PC-3 (cell line): ENCODE data around the gene CMTM8. TPM values are rescaled to one million over a fixed set of nuclear protein-coding genes. Genes with fewer than 3 reads are reported as not detected.

Experiments used
- ATAC-seq: fragments of 200-7000 bp; cut with Tn5 transposase; 2 replicates; pipeline ENCODE4 v1.9.1; 2020; ENCODE audit warnings: mild to moderate bottlenecking, moderate library complexity
- BruUV-seq: library from RNA; stranded (reverse); fragments of 400-500 nt; replicated peaks from 2 replicates; lab custom pipeline; 2021; lab: Mats Ljungman, UMichigan
- CTCF ChIA-PET: fragments of 300-600 bp; sonication (Branson Sonifier 250); formaldehyde crosslinking; loops from one replicate; lab custom pipeline; 2022; ENCODE audit warnings: antibody characterized with exemption; lab: Charles Lee
- POLR2A ChIA-PET: fragments of 300-600 bp; sonication (Branson Sonifier 250); formaldehyde crosslinking; loops from one replicate; lab custom pipeline; 2022; ENCODE audit warnings: antibody characterized with exemption; ENCODE audit not compliant: unreplicated experiment; lab: Charles Lee
- DNase-seq: peaks from one replicate; pipeline ENCODE4 v3.0.0-alpha.2; 2015
- H2AFZ ChIP-seq: fragments of 300-600 bp; sonication (generic); 2 replicates; pipeline ENCODE4 v1.6.0; 2016; ENCODE audit warnings: antibody characterized with exemption, low read length
- H3F3A ChIP-seq: fragments of 300-600 bp; sonication (generic); one replicate; pipeline ENCODE4 v1.6.0; 2017; ENCODE audit warnings: antibody characterized with exemption, low read length, control low read depth, mild to moderate bottlenecking; ENCODE audit not compliant: unreplicated experiment
- H3K27ac ChIP-seq: fragments of 300-600 bp; sonication (generic); 2 replicates; pipeline ENCODE4 v1.5.1; 2016; ENCODE audit warnings: mild to moderate bottlenecking, low read length
- H3K27me3 ChIP-seq: fragments of 300-600 bp; sonication (generic); 2 replicates; pipeline ENCODE4 v1.6.1; 2016; ENCODE audit warnings: low read length, mixed read lengths
- H3K36me3 ChIP-seq: fragments of 300-600 bp; sonication (generic); 2 replicates; pipeline ENCODE4 v1.6.1; 2016; ENCODE audit warnings: low read depth, mixed run types, low read length, mixed read lengths
- H3K4me1 ChIP-seq: fragments of 300-600 bp; sonication (generic); 2 replicates; pipeline ENCODE4 v1.5.1; 2016; ENCODE audit warnings: low read length; ENCODE audit not compliant: insufficient read depth
- H3K4me2 ChIP-seq: fragments of 300-600 bp; sonication (generic); 2 replicates; pipeline ENCODE4 v1.6.0; 2016; ENCODE audit warnings: low read length
- H3K4me3 ChIP-seq: fragments of 300-600 bp; sonication (generic); 2 replicates; pipeline ENCODE4 v1.5.1; 2016; ENCODE audit warnings: mild to moderate bottlenecking, low read length, mixed read lengths
- H3K79me2 ChIP-seq: fragments of 300-600 bp; sonication (generic); 2 replicates; pipeline ENCODE4 v1.6.1; 2017; ENCODE audit warnings: low read length, mixed read lengths
- H3K9ac ChIP-seq: fragments of 300-600 bp; sonication (generic); 2 replicates; pipeline ENCODE4 v1.6.0; 2016; ENCODE audit warnings: mild to moderate bottlenecking, low read length
- H3K9me2 ChIP-seq: fragments of 300-600 bp; sonication (generic); replicated peaks from 2 replicates; pipeline ENCODE4 v1.6.1; 2016; ENCODE audit warnings: mixed run types, low read length, mixed read lengths
- H3K9me3 ChIP-seq: fragments of 300-600 bp; sonication (generic); 2 replicates; pipeline ENCODE4 v1.6.1; 2016; ENCODE audit warnings: low read length, mixed read lengths
- H4K20me1 ChIP-seq: fragments of 300-600 bp; sonication (generic); 2 replicates; pipeline ENCODE4 v1.6.1; 2016; ENCODE audit warnings: low read length, mixed read lengths
- EZH2 ChIP-seq: fragments of 300-600 bp; sonication (generic); IDR thresholded peaks from one replicate; pipeline ENCODE4 v1.6.1; 2017; ENCODE audit warnings: antibody characterized with exemption, mild to moderate bottlenecking, low read length; ENCODE audit not compliant: unreplicated experiment
- EZH2phosphoT487 ChIP-seq: fragments of 300-600 bp; sonication (generic); IDR thresholded peaks from 2 replicates; pipeline ENCODE4 v1.6.1; 2018; ENCODE audit warnings: mild to moderate bottlenecking, antibody characterized with exemption, low read length, borderline replicate concordance
- intact Hi-C: fragments of 100-400 bp; cut with micrococcal nuclease; formaldehyde crosslinking; loops from 2 replicates; pipeline ENCODE4 v1.9.0; 2023
- total RNA-seq: library from RNA; depleted of rRNA; stranded (reverse); fragments of >200 nt; gene quantifications from 2 replicates; pipeline ENCODE4 v1.2.3, GENCODE V29; 2014
- TF ChIP-seq, protein P1 (sequence below): fragments of 300-600 bp; sonication (generic); conservative IDR thresholded peaks from 2 replicates; pipeline ENCODE4 v1.5.1; 2017; ENCODE audit warnings: antibody characterized with exemption, low read depth, mild to moderate bottlenecking, low read length

Gene CMTM8
- total RNA-seq, 1 experiment from 2014 or later = 5.2 TPM

DNA sequence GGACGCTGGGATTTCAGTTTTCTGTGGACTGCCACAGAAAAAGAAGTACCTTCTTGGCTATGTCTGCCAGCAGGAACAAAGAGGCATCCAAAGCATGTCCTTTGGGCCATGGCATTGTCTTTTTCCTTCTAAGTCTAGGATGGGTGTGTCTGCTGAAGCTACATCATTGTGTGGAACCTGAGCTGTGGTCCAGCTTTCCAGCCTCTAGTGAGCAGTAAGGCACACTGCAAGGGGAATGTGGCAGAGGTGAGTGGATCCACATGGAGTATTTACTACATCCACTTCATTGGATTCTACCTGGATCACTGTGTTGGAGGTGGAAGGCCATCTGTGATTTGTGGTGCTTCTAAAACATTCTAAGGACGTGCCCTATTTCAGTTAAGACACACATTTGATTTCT lies 23.7 kb downstream of the CMTM8 start:
- Histone ChIP-seq H3K79me2 (no peaks in the 10 kb centered on the region), H3K27me3 (no peaks in the 10 kb centered on the region), H3K9ac (no peak overlapping the region), H3K36me3 (no peaks in the 10 kb centered on the region), H3K4me1 (peaks cover 17% of the 10 kb centered on the region), H2AFZ (no peak overlapping the region), H3K27ac (no peak overlapping the region), H3F3A (no peaks in the 10 kb centered on the region), H3K4me2 (no peak overlapping the region), H3K9me3 (no peaks in the 10 kb centered on the region), H3K4me3 (no peak overlapping the region), H3K9me2 (no peaks in the 10 kb centered on the region), H4K20me1 (no peaks in the 10 kb centered on the region)
- BruUV-seq = no TSS peak
- DNase-seq = no peak
- POLR2A ChIA-PET = no interaction called here
- TF ChIP-seq EZH2 = no peak
- no peak for TF ChIP-seq EZH2phosphoT487
- TF ChIP-seq, protein P1, sequence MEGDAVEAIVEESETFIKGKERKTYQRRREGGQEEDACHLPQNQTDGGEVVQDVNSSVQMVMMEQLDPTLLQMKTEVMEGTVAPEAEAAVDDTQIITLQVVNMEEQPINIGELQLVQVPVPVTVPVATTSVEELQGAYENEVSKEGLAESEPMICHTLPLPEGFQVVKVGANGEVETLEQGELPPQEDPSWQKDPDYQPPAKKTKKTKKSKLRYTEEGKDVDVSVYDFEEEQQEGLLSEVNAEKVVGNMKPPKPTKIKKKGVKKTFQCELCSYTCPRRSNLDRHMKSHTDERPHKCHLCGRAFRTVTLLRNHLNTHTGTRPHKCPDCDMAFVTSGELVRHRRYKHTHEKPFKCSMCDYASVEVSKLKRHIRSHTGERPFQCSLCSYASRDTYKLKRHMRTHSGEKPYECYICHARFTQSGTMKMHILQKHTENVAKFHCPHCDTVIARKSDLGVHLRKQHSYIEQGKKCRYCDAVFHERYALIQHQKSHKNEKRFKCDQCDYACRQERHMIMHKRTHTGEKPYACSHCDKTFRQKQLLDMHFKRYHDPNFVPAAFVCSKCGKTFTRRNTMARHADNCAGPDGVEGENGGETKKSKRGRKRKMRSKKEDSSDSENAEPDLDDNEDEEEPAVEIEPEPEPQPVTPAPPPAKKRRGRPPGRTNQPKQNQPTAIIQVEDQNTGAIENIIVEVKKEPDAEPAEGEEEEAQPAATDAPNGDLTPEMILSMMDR = no peak
- CTCF ChIA-PET = no interaction called here
- intact Hi-C loops = no loop called here
- ATAC-seq = no peak

DNA sequence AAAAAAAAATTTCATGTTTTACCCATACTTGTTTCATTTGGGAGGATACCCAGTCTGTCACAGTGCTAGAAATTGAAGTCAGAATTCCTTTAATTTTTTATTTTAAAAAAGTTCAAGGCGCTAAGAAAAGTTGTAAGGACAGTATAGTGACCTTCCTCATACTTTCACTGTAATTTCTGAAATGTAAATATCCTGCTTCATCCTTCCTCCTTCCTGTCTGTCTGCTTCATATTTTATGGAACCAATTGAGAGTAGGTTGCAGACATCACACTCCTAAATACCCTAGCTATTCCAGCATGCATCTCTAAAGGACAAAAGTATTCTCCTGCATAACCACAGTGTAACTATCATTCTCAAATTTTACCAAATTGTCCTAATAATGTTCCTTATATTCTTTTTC lies 35.8 kb downstream of the CMTM8 start:
- no peaks in the 10 kb centered on the region for H3F3A ChIP-seq
- ATAC-seq (no peak), DNase-seq (no peak)
- H3K4me1 ChIP-seq = peaks cover 11% of the 10 kb centered on the region; the same call in 1 of the 2 replicates
- BruUV-seq = no TSS peak
- no peaks in the 10 kb centered on the region for H4K20me1 ChIP-seq
- no peak overlapping the region for H3K9ac ChIP-seq
- POLR2A ChIA-PET = no interaction called here
- no peaks in the 10 kb centered on the region; the same call in 1 of the 2 replicates for H3K79me2 ChIP-seq
- H3K4me3 ChIP-seq = no peak overlapping the region
- no peaks in the 10 kb centered on the region for H3K27me3 ChIP-seq
- CTCF ChIA-PET = no interaction called here
- no peak for TF ChIP-seq EZH2phosphoT487
- TF ChIP-seq, protein P1 = no peak
- TF ChIP-seq EZH2 = no peak
- no peaks in the 10 kb centered on the region for H3K36me3 ChIP-seq
- no peak overlapping the region for H2AFZ ChIP-seq
- no peak overlapping the region for H3K4me2 ChIP-seq
- H3K9me2 ChIP-seq = no peaks in the 10 kb centered on the region
- no peaks in the 10 kb centered on the region for H3K9me3 ChIP-seq
- intact Hi-C loops = no loop called here
- no peak overlapping the region for H3K27ac ChIP-seq

DNA sequence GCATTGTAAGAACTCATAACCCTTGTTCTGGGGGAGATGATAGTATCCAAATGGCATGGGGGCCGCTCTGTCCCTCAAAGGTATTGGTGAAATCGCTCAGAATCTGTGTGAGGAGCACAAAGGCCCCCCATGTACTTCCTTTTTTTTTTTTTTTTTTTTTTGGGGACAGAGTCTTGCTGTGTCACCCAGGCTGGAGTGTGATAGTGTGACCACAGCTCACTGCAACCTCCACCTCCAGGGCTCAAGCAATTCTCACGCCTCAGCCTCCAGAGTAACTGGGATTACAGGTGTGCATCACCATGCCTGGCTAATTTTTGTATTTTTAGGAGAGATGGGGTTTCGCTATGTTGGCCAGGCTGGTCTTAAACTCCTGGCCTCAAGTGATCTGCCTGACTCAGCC lies 37.0 kb downstream of the CMTM8 start:
- no peaks in the 10 kb centered on the region for H3F3A ChIP-seq
- no peaks in the 10 kb centered on the region for H3K9me2 ChIP-seq
- H4K20me1 ChIP-seq = no peaks in the 10 kb centered on the region
- H3K9me3 ChIP-seq = no peaks in the 10 kb centered on the region
- no peak overlapping the region for H3K4me2 ChIP-seq
- peaks cover 17% of the 10 kb centered on the region for H3K4me1 ChIP-seq
- no peak overlapping the region for H3K27ac ChIP-seq
- ATAC-seq = no peak
- H3K36me3 ChIP-seq = no peaks in the 10 kb centered on the region
- H3K27me3 ChIP-seq = no peaks in the 10 kb centered on the region
- no TSS peak for BruUV-seq
- no peak for DNase-seq
- H3K9ac ChIP-seq = no peak overlapping the region
- intact Hi-C loops = no loop called here
- H3K4me3 ChIP-seq = no peak overlapping the region
- TF ChIP-seq EZH2phosphoT487 = no peak
- TF ChIP-seq EZH2 = no peak
- TF ChIP-seq, protein P1 = no peak
- CTCF ChIA-PET = no interaction called here
- H2AFZ ChIP-seq = no peak overlapping the region
- POLR2A ChIA-PET = no interaction called here
- H3K79me2 ChIP-seq = no peaks in the 10 kb centered on the region; the same call in 1 of the 2 replicates
